ENCODE results near the gene AMY2A.
"Not testable (repeated sequence)": the region's sequence is repeated elsewhere in the genome, so short reads cannot be mapped to it uniquely, and the experiment has no call there.

The AMY2A gene

GRCh38 chr1:103654133-103654532 is 36.9 kb downstream of the AMY2A start:
- not testable (repeated sequence) for H3K27ac ChIP-seq (ENCODE audit: insufficient read depth in 1 of 2, low read depth in 1 of 2, low read length in 2 of 2, poor library complexity in 1 of 2, severe bottlenecking in 2 of 2)

GRCh38 chr1:103655460-103655859 is 38.2 kb downstream of the AMY2A start, which contains the start of gene AMY1A:
Gene AMY1A (plus strand): TSS chr1:103655760. CDS start chr1:103656331, 571 bp downstream.
- POLR2A ChIA-PET; DNase-seq; H3K9me3 ChIP-seq (ENCODE audit: control extremely low read depth in 1 of 5, control insufficient read depth in 4 of 5, insufficient read depth in 2 of 5, low read depth in 1 of 5, low read length in 4 of 5); H3K4me1 ChIP-seq (ENCODE audit: control extremely low read depth in 1 of 4, control insufficient read depth in 4 of 4, insufficient read depth in 4 of 4, low read length in 3 of 4); H3K4me3 ChIP-seq (ENCODE audit: control insufficient read depth in 1 of 7, extremely low read depth in 1 of 7, insufficient read depth in 4 of 7, low read depth in 2 of 7, low read length in 6 of 7); H3K27me3 ChIP-seq (replicated peaks in 2 of 5; ENCODE audit: control insufficient read depth in 4 of 5, insufficient read depth in 5 of 5, low read length in 4 of 5); CTCF ChIA-PET; H3K27ac ChIP-seq (ENCODE audit: insufficient read depth in 1 of 2, low read depth in 1 of 2, low read length in 2 of 2, poor library complexity in 1 of 2, severe bottlenecking in 2 of 2); H3K36me3 ChIP-seq (ENCODE audit: control insufficient read depth in 4 of 4, insufficient read depth in 4 of 4, low read length in 3 of 4): not testable (repeated sequence)
- WGBS (ENCODE audit: insufficient coverage), result no CpG with 5 or more reads among the region's 5 CpGs

More at GRCh38 chr1:103654133-103654532, 36.9 kb downstream of the AMY2A start:
- CTCF ChIA-PET; H3K4me3 ChIP-seq (ENCODE audit: control insufficient read depth in 1 of 7, extremely low read depth in 1 of 7, insufficient read depth in 4 of 7, low read depth in 2 of 7, low read length in 6 of 7); H3K4me1 ChIP-seq (ENCODE audit: control extremely low read depth in 1 of 4, control insufficient read depth in 4 of 4, insufficient read depth in 4 of 4, low read length in 3 of 4); H3K27me3 ChIP-seq (replicated peaks in 2 of 5; ENCODE audit: control insufficient read depth in 4 of 5, insufficient read depth in 5 of 5, low read length in 4 of 5); POLR2A ChIA-PET; H3K36me3 ChIP-seq (ENCODE audit: control insufficient read depth in 4 of 4, insufficient read depth in 4 of 4, low read length in 3 of 4); H3K9me3 ChIP-seq (ENCODE audit: control extremely low read depth in 1 of 5, control insufficient read depth in 4 of 5, insufficient read depth in 2 of 5, low read depth in 1 of 5, low read length in 4 of 5); DNase-seq: not testable (repeated sequence)
- WGBS (ENCODE audit: insufficient coverage), result no CpG with 5 or more reads among the region's 6 CpGs

Measured in common myeloid progenitor, CD34-positive (primary cell).